HG02870 (cell line): ENCODE measurements around the gene RPS21.
A peak's percentile ranks its signal among the peaks of the same experiment; 100 is the strongest.

Experiments
- ATAC-seq: cut with Tn5 transposase; IDR thresholded peaks from one replicate; pipeline ENCODE4 v1.9.1; 2021; ENCODE audit warnings: mild to moderate bottlenecking, moderate library complexity; ENCODE audit not compliant: unreplicated experiment

Gene RPS21

DNA sequence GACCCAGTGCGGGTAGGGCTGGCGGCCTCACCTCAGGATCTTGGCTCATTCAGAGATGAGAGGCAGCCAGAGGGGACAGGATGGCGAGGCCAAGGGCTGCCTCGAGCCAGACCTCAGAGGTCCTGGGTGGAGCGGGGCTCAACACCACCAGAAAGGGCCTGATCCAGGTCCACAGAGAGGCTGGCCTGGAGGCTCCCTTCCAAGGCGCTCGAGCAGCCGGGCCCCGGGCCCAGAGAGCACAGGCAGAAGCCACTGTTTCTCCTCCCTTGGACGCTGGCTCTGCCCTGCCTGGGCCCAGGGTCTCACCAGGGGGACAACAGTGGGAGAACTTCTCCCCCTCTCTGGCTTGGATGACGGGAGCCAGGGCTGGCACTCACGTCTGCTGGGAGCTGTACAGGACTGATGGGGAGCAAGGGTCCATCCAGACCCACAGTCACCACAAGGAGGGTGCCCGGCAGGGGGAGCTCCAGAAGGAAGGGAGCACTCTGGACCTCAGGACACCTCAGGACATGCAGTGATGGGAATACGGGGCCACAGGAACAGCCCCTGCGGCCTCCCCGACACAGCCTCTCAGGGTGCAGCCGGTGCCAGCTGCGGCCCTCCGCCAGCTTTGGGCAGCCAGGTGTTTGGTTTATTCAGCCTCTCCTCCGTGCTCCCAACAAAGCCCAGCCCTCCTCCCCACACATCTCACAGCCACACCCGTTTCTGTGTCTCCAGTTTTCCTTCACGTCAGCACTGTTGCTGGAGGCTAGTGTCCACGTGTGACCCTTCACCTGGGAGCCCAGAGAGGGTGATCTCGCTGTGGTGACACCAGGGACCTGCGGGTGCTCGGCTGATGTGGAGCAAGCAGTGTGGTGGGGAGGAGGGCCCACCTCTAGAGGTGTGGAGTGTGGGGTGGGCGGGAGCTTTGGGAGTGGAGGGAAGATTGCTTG, 8.7 kb downstream of the RPS21 start:
- no peak for ATAC-seq

DNA sequence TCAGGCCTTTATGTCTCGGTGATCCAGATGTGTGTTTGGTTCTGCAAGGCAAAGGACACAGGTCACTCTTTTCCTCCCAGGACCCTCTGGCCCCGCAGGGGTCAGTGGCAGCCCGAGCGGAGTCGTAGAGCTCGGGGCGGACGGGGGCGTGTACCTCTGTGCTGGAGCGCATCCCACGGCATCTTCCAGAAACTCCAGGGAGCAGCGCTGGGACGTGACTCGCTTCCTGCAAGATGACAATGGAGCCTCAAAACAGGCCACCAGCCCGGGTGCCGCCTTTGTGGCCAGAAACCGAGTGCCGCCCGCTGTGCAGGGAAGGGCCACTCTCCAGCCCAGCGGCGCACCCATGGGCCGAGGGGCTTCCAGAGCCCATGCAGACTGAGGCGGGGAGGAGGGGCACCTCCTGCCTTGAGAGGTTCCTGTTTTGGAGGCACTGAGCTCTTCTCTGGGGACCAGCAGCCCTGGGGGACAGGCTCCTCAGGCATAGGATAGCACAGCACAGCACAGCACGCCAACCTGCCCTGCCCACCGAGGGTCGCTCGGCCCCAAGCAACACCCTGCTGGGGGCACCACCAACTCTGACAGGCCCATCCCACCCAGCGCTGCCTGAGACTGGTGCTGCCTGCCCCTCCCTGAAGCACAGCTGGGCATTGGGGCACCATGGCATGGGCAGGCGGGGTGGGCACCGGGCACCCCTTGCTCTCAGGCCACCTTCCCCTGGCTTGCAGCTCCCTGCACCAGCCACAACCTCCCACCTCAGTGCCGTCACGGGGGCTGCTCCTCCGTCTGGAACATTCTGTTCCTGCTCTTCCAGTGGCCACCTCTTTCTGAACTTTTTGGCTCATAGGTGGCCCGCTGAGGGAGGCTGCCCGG, 9.7 kb downstream of the RPS21 start:
- ATAC-seq = no peak

DNA sequence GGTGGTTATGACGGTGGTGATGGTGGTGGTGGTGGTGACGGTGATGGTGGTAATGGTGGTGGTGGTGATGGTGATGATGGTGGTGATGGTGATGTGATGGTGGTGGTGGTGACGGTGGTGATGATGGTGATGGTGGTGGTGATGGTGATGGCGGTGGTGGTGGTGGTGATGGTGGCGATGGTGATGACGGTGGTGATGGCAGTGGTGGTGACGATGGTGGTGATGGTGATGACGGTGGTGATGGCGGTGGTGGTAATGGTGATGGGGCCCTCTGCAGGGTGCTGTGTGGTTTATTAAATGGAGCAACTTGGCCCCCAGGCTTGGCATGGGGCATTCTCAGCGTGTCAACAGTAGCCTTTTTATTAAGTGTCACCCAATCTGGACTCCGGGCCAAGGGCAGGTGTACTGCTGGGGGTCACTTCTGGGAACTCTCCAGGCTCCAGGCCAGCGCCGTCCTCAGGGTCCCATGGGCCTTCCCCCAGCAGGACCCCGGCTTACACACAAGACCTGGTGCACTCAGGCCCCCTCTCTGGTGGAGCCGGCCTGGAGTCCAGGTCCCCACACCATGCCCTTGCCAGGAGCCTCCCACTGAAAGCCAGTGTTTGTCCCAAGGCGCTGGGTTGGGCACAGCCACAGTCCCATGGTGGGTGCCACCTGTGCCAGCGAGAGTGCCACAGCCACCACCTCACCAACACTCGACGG, 11.4 kb downstream of the RPS21 start:
- ATAC-seq = no peak

DNA sequence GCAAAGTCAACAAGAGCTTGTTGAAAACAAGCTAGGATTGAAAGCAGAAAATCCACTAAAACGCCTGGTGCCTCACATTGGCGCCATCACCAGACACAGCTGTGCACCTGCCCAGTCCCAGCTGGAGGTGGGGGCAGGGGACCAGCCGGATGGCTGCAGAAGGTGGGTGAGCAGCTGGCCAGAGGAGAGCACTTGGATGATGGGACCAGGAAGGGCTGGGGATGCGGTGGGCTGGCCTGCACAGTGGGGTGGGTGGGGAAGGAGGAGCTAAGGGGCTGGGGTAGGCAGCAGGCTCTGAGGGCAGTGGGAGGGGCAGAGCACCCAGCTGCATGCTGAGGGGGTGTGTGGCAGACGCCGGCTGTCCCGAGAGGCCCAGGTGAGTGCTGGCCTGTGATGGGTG, 13.1 kb downstream of the RPS21 start:
- ATAC-seq = no peak

DNA sequence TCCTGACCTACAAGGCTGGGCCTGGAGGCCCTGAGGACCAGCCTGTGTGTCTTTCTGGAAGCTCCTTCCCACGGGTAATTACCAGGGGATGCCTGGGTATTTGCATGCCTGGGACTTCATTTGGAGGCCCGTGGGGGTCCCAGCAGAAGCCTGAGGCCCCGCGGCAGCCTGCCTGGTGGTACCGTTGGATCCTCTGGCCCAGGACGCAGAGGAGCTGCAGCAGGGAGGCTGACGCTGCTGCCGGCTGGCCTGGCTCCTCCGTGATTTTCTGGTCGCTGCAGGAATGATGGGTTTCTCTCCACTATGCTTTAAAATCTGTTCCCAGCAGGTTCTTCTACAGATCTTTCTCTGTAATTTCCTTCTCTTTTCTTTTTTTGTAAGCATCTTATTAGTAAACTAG, 13.6 kb downstream of the RPS21 start:
- no peak for ATAC-seq

DNA sequence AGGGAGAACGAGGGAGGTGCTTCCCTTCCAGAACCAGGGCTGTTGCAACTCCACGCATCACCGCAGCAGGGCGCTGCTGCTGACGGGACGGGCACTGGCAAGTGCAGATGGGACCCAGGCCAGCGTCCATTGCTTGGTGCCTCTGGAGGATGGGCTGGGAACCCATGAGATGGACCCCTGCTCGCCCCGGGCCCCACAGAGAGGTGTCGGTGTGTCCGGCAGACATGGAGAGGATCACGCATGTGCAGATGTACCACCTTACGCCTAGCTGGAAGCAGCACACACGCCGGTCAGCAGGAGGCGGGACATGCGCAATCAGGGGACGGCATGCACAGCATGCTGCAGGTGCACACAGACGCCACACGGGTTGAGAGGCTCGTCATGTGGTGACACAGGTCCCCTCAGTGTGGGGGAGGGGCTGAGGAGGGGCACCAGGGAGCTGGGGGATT, 14.5 kb downstream of the RPS21 start:
- ATAC-seq = no peak

DNA sequence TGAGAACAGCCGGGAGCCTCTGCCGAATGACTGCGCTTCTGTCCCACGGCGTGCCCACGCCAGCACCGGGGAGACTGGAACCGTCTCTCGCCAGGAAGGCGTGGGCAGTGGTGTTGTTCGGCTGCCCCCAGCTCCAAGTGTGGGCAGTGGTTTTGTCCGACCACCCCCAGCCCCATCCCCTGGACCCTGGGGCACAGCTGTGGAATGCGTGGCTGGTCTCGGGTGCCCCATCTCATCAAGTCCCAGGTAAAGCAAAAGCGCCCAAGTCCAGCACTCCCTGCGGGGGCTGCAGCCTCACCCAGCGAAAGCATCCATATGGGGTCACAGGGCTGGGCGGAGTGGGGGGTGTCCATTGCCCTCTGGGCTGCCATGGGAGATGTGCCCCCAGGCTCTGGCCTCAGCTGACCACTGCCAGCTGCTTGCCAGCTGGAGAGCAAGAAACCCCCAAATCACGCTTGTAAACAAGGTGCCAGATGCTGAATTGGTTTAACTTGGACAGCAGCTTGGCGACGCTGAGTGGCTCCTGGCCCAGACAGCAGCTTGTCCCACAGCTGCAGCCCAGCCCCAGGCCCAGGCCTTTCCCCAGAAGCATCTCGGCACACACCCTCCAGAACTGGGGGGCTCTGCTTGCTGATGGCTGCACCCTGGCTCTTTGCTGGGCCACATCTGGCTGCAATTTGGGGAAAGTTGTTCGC, 15.7 kb downstream of the RPS21 start:
- no peak for ATAC-seq

DNA sequence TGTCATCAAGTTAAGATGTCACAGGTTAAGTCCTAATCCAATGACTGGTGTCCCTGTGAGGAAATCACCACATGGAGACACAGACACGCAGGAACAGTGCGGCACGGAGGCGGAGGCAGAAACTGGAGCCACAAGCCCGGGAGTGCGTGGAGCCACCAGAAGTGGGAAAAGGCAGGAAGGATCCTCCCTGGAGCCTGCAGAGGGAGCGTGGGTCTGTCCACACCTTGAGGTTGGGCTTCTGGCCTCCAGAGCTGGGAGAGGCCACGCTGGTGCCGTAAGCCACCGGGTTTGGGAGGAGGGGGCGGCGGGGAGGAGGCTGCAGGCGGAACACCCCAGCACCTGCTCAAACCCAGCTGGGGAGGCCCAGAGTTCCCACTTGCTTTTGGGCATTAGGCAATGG, 16.4 kb downstream of the RPS21 start:
- no peak for ATAC-seq

DNA sequence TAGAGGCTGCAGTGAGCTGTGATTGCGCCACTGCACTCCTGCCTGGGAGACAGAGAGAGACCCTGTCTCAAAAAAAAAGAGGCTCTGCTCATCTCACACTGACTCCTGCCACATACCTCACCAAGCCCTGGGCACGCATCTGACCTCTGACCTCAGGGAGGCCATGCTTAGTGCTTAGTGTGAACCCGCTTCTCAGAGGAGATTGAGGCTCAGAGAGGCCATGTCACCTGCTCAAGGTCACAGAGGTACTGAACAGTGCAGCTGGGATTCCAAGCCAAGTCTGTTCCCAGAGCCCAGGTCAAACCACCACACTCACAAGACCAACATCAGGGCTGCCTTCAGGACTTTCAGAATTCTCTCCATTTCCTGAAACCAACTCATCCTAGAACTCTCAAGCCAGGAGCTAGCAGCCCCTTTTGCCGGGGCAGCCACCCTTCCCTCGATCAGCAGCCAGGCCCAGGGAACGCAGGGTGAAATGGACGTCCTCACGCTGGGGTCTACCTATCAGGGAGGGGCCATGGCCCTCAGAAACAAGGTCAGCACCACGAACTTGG, 17.3 kb downstream of the RPS21 start:
- no peak for ATAC-seq

DNA sequence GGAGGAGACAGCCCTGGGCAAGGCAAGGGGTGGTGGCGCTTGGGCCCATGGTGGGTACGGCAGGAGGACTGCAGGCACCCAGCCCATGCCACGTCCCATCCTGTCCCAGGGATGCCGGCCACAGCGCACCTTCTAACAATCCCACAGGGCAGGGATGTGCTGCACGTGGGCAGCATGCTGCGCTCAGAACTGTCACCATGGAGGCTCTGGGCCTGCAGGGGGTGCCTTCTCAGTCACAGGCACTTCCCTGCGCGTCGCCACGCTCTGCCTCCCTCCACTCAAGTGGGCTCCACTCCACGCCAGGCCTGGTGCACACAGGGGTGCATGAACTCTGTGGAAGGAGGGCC, 17.8 kb downstream of the RPS21 start:
- ATAC-seq = no peak

DNA sequence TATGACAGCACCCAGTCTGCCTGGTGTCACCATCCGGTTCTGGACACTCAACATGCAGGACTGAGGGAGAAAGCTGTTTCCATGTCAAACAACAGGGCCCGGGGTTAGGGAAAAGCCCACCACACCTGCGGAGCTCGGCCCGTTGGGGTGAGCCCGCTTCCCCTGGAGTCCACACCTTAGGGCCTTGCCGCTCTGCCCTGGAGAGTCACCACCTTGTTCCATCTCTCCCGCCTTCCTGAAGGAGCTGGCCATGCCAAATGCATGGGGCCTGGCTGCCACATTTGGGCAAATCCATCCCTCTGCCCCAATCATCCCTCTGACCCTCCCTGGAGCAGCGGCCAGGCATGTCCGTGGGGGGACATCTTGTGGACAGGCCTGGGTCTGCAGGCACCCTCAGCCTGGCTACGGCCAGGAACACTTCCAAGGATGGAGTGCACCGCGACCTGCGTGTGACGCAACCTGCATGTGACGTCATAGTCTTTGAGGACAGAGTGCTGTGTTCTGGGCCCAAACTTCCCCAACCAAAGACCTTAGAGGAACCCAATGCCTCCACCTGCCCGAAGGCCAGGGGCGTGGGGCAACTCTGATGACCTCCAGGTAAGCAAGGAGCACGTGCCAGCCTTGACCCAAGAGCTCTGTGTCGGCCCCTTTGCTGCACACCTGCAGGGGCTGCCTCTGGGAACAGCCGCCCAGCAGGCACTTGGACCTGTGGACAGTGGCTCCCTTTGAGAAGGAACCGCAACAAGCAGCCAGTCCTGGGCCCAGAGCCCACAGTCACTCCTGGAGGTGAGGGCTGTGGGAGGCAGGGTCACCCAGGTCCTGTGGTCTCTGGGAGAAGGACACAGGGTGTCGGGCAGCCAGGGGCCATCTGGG, 18.4 kb downstream of the RPS21 start:
- no peak for ATAC-seq

DNA sequence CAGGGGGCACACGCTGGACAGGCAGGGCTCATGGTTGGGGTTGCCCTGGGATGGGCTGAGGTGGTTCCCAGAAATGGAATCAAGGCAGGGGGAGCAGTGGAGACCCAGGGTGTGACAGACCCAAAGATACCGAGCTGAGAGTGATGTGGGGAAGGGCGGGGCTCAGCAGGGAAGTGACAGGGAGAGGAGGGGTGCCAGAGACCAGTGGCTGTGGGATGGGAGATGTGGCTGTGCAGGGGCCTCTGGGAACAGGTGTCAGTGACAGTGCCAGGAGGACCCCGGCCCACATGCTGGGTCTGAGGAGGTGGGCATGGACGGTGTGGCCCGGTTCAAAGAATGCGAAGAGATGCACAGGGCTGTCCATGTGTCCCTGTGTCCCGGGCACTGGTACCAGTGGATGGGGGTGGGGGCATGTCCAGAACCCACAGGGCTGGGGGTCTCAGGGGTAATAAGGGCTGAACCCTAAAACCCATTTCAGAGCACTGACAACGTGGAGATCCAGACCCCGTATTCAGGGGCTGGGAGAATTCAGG, 19.1 kb downstream of the RPS21 start:
- ATAC-seq = no peak

DNA sequence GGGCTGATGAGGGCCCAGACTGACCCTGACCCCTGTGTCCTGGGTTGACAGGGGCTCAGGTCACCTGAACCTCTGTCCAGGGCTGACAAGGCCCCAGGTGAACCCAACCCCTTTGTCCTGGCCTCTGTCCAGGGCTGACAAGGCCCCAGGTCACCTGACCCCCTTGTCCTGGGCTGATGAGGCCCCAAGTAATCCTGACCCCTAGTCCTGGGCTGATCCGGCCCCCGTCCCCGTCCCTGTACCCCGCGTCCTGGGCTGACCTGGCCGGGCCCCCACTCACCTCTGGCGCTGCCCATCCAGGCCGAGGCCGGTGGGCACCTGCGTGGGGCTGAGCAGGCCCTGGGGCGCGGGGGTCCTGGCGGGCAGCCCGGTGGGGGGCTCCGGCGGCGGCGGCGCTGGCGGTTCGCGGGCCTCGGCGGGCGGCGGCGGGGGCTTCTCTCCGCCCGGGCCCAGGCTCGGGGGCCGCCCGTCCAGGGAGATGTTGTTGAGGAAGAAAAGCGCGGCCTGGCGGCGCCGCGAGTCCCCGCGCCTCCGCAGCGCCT, 19.8 kb downstream of the RPS21 start:
- peak; percentile 1 for ATAC-seq

DNA sequence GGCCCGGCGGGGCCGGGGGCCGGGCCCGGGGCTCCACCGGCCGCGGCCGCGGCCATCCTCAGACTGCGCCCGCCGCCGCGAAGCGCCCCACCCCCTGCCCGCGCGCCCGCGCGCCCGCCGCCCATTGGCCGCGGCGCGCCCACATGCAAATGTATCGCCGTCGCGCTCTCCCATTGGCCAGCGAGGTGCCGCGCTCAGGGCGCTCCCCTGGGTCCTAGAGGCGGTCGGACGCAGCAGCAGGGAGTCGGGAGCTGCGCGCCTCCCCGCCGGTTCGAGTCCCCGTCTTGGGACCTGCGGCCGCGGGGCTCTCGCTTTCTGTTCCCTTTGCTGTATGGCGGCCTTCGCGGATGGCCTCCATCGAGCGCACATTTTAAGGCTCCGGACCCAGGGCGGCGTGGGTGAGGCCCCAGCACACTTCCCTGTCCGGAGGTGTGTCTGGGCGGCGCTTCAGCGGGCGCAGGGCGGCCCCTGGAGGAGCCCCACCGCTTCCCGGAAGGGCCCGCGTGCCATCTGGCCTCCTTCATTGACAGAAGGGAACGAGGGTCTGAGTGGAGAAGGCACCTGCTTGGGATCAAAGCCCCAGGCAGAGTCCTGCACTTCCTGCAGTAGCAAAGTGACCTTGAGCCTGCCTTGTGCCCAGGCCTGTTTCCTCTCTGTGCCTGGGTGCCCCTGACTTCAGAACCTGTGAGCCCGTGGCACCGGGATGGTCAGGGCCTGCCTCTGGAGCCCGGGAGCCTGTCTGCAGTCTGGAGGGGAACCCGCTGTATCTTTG, 20.5 kb downstream of the RPS21 start, which contains the start of gene CABLES2:
Gene CABLES2 (minus strand): TSS at position 65 of the 772 bp plus-strand sequence. CDS start 9 bp downstream, at position 56.
- peak; percentile 86 for ATAC-seq

DNA sequence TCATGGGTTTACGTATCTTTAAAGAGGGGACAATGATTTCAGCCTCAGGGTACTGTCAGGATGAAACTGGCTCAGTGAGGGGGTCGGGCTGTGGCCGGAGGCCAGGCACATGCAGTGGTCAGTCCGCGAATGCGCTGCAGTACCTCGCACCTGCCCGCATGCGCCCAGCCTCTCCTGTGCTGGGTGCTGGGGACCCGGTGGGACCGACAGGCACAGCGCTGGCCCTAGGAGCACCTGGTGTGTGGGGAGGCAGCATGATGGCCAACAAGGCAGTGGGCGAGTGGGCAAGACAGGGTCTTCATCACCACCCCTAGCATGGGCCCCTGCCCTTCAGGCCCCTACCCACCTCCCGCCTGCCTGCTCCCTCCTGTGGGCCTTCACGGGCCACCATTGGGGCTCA, 21.2 kb downstream of the RPS21 start:
- ATAC-seq = no peak

DNA sequence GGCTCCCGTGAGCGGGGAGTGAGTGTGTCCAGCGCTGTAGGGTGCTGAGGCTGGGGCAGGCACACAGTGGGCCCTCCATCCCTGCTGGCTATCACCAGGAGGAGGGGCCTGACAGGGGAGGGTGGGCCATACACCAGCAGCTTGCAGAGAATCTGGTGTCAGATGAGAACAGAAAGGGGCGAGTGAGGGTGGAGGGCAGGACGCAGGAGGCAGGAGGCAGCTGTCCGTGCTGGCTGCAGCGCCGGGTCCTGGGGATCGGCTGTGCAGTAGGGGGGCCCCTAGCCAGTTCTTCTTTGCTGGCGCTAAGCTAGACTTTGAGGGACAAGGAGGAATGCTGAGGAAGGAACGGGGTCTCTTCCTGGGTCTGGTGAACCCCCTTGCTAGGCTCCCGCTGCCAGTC, 21.7 kb downstream of the RPS21 start:
- no peak for ATAC-seq

DNA sequence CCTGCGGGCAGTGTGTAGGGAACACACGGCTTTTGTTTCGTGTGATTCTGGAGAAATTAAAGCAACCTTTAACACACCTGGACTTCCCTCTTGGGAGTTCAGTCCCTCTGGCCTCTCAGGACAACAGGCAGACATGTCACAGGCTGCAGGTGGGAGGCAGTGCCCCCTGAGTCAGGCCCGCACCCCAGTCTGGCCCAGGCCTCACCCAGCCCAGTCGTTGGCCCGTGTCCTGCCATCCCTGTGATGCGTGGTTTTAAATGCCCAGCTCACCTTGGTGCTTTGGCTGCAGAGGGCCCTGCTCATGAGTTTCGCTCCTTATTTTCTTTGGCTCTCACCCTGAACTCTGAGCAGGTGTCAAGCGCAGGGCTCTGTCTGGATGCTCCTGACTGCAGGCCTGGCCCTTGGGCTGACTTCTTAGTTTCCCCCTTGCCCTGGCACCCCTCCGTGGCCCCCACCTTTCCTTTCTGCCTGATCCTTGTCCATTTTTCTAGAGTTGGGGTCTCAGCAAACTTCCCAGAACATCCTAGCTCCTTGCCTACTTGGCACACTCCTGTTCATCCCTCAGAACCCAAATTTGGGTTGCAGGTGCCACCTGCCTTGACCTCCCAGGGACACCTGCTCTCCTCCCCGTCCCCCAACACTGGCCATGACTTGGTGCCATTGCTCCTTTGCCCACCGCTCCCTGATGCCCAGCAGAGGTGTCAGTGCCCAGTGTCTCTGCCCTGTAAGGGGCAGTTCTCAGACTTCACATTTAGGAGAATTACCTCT, 22.4 kb downstream of the RPS21 start:
- ATAC-seq = no peak
